Hematopoietic multipotent progenitor cell treated with erythropoietin and hydrocortisone succinate and interleukin-3 and kit ligand, for 6 days (in vitro differentiated cells): ENCODE data around the gene IRS2.

ENCODE experiments used
- DNase-seq: peaks from one replicate; pipeline ENCODE4 v3.0.0-alpha.2; 2015

IRS2 gene

DNA sequence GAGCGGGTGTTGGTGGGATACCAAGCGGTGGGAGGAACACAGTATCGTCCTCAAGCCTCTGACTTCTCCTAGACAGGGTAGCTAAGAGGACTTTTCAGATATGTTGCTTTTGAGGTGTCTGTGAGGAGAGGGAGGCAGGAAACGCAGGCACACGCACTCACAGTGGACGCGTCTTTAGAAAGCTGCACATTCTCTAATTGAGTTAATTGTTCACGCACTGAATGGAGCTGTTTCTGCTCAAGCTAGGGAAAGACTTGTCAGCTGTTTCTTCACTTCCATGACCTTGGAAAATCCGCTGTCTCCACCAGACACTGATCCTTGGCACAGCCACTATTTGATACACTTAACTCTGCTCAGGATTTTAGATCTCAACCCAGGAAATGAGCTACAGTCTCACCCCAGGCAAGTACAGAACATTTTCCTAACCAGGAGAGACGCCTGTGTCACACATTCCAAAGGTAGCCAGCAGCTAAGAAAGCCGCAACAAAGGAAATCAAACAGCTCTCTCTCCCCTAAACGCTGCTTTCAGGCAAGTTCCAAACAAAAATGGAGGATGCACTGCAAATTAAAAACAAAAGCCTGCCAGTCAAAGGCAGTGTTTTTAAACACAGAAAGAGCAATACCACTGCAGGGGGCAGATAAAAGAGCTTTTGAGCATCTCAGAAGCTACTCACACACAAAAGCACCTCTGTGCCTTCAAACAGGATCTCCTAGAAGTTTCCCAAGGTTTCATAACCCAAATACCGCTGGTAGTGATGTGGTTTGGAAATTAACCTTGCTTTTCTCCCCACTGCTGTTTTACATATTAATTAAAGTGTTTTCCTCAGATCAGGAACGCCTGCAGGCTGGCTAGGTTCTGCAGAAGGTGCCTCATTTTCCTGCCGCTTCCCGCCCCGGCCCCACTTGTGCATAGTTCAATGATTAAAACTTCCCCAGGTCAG lies 57.3 kb downstream of the IRS2 start:
- DNase-seq = no peak

DNA sequence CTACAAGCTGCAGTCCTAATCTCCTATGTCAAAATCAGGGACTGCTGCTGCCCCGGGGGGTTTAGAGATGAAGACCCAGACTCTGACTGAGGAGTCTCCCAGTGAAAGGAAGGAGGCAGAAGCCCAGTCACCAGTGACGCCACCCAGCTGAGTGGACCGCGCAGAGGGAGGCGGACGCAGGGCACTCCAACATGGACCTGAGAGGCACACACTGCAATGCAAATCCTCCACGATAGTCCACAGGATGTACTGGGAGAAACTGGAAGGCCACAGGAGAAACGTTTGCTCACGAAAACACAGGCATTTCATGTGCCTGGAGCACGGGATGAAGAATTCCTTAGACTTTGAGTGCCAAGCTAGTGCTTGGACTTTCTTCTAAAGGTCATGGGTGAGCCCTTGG lies 58.3 kb downstream of the IRS2 start:
- DNase-seq = no peak

DNA sequence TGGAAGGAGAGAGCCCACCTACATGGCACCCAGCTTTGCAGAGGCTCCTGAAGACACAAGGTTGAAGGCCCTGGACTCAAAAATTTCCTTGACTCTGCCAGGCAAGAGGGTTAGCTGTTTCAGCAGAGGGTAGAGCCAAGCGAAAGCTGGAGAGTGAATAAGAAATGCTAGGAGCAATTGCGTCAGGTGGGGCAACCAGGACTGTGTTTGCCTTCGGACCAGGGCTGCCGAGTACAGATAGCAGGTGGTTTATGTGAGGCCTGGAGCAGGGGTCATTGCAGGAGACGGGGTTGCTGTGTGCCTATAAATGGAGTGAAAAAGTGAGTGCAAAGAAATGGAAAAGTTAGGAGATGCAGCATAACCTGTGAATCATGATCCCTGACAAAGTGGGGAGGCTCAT lies 59.1 kb downstream of the IRS2 start:
- no peak for DNase-seq

DNA sequence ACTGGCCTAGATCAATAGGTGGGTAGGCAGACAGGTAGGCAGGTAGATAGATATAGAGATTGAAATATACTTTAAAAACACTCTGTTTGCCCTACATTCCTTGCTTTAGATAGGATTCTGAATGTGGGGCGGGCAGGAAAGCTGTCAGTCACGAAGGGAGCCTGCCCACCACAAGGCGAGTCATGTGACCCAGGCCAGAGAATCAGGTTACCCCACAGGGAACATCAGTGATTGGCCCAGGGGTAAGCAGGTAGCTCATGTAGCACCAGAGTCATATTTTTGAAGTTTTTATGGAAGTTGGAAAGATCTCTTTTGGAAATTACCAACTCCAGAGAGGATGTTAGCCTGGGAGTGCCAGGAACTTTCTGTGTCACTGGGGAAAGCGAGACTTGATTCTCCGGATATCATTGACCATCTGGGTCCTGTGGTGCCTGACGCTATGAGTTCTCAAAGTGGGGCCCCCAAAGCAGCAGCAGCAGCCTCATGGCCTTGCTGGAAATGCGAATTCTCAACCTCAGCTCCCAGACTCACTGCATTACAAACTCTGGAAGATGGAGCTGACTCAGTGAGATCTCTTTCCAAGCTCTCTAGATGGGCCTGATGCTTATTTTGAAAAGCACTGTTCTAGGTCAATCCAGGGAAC lies 60.3 kb downstream of the IRS2 start:
- DNase-seq = no peak

DNA sequence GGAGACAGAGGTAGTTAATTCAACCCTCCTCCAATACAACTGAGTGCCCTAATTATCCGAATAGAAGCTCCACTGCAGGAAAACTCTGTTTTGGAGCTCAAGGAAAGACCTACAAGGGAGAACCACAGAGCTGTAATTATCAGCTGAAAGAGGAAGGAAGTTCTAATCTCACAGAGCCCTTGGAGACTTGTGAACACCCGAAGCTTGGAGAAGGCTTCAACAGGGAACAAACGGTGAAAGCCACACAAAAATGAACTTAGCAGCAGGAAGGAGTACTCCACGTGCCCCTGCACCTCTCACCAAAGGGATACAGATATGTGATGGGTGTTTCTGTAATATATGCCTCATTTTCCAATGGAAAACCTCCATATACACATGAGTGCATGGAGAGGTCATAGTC lies 61.1 kb downstream of the IRS2 start:
- DNase-seq = peak; percentile 54

DNA sequence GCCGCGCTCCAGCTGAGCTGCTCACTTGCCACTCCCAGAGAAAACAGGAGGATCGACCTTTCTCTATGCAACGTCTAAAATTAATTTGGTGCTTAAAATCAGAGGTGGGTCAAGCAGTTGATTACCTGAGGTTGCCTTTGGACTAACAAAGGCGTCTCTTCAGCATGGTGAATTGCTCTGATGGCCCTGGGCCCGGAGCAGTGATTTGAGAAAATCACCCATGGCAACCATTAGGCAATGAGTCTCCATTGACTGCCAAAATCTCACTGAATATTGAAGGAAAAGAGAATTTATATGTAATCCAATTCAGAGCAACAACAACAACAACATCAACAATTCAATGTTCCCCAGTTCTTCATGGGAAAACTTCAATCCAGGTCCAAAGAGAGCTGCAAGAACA lies 61.8 kb downstream of the IRS2 start:
- no peak for DNase-seq

DNA sequence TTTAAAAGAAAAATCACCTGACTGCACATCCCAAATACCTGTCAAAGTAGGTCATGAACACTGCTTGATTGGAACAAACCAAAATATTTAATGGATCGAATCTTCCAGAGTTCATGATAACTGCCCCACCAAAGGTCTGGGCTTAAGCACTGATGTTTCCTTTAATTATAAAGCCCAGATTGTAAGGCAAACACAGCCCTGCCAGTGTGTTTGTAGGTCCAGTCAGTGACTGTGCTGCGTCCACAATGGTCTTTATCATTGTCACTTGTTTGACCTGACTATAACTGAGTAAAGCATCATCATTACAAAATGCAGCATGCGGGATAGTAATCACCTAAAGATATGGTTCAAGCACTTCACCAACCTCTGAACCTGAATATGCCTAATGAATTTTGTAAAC lies 63.3 kb downstream of the IRS2 start:
- no peak for DNase-seq

DNA sequence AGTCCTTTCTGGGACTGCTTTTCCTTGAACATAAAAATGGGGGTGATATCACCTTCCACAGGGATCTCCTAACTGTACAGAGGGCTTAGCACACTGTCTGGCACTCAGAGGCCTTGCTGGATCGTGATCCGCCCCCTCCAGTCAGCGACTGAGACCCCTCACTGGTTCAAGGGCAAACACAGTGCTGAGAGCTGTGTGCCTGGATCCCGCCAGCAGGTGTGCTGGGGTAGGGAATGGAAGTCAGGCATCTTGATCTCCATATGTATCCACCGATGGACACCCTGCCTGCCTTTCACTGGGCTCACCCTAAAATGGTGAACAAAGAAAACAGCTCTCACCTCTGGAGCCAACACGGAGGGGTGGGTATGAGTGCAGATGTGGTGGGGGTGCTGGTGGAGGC lies 64.3 kb downstream of the IRS2 start:
- no peak for DNase-seq

DNA sequence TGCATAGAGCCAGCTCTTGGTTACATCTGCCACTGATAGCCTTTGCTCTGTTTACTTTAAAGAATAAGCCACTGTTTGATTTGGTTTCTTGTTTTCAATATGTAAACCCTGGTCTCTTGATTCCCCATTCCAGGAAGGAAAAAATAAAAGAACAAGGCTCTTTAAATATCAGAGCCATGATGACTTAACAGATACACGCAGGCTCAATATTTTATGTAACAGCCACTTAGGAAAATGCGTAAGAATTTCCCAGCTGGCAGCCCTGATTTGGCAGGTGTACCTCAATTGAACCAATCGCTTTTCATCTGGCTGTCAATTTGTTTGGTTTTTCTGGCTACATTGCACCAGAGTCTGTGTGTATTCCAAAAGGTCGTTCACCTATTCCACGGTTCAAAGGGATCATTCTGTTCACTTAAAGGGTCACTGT lies 65.6 kb downstream of the IRS2 start:
- DNase-seq = no peak

DNA sequence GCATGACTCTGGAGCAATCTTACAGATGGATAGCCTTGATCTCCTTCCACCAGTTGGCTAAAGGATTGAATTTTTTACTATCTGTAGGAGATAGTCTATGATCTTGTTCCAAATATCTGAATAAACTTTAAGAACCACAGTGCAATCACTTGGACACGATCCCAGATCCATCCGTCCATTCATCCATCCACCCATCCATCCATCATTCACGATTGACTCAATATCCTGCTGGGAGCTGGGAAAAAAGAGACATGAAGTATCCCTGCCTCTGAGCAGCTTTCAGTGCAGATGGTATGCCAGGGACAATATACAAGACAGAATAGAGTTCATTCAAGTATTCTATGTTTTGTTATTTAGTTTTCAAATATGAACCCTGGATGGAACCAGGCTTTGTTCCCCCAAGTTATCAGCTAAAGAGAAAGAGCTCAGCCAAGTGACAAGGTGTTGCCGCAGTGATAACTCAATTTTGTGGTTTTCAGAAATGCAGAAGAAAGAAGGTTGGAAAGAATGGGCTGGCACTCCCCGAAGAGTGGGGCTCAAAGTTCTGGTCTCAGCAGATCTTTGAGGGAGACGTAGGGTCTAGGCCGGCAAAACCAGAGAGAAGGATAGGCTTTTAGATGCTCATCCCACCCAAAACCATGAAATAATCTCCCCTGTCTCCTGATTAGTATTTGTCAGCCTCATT lies 66.3 kb downstream of the IRS2 start:
- DNase-seq = peak; percentile 85

DNA sequence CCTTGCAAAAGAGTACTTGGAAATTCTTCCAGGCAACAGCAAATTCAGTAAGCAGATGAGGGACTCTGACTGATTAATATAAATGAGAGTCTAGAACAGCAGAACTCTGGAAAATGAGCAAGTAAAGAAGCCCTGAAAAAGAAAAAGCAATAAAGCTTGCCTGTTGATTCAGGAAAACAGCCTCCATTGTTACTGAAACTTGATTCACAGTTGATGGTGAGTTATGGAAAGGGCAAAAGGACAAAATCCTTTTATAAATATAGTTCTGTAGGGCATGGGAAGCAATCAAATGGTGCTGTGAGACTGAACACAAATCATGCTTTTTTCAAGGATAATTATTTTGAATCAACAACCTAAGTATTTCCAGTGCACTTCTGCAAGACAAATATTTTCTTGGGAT lies 67.7 kb downstream of the IRS2 start:
- DNase-seq = no peak

DNA sequence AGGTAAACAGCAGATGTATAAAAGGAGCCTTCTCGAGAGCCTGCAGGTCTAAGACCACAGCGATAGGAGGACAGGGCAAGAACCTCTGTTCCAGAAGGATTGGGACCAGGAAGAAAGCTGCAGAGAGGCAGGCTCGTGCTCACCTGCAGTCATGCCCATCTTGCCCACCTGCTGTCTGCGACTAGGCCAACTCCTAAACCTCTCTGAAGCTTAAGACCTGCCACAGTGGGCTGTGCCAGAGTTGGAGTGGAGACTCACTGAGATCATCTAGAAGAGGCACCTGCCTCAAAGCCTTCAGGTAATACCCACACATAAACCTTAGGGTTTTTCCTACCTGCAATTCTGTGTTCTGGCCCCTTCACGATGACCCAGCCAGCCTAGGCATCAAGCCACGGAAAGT lies 68.7 kb downstream of the IRS2 start:
- no peak for DNase-seq

DNA sequence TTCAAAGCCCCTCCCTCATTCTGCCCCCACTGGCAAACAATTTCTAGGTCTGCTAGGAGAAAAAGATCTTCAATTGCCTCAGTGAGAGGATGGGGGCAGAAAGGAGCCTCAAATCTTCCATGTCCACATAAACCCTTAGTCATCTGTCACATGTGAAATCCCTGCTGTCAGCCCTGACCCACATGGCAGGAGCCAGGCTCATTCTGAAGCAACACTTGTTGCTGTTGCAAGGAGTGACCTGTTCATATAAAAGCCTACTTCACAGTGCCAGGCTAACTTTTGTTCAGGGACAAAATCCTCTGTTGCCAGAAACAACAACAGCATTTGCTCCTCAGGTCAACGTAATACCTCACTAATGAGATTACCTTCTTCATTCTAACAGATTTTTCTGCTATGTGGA lies 70.5 kb downstream of the IRS2 start:
- peak; percentile 47 for DNase-seq

DNA sequence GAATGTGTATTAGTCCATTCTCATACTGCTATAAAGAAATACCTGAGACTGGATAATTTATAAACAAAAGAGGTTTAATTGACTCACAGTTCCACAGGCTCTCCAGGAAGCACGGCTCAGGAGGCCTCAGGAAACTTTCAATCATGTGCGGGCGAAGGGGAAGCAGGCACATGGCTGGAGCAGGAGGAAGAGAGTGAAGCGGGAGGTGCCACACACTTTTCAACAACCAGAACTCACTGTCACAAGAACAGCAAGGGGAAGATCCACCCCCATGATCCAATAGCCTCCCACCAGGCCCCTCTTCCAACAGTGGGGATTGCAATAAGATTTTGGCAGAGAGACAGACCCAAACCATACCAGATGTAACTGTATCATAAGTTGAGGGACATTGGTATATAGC lies 72.7 kb downstream of the IRS2 start:
- DNase-seq = no peak

DNA sequence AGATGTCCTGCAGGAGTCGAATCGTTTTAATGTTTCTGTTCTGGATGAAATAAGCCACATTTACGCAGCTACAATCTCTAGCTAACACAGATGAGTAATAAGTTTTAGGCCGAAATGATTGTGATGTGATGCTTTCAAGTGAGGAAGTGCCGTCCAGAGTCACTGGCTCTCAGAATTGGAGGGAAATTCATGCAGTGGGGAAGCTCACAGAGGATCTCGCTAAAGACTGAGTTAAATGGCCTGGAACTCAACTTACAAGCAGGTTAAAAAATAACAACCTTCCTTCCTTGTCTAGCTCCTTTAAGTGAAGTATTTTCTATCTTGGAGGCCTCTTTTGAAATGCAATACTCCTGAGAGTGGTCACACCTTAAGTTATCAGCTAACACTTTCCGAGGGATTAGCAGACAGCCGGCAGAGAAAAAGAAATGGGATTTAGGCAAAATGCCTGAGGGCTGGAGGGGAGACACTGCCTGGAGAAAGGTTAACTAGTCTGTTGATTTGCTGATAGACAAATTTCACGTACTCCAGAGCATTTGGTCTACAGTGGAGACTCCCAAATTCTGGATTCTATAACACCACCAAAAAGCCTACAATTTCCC lies 74.2 kb downstream of the IRS2 start:
- no peak for DNase-seq

DNA sequence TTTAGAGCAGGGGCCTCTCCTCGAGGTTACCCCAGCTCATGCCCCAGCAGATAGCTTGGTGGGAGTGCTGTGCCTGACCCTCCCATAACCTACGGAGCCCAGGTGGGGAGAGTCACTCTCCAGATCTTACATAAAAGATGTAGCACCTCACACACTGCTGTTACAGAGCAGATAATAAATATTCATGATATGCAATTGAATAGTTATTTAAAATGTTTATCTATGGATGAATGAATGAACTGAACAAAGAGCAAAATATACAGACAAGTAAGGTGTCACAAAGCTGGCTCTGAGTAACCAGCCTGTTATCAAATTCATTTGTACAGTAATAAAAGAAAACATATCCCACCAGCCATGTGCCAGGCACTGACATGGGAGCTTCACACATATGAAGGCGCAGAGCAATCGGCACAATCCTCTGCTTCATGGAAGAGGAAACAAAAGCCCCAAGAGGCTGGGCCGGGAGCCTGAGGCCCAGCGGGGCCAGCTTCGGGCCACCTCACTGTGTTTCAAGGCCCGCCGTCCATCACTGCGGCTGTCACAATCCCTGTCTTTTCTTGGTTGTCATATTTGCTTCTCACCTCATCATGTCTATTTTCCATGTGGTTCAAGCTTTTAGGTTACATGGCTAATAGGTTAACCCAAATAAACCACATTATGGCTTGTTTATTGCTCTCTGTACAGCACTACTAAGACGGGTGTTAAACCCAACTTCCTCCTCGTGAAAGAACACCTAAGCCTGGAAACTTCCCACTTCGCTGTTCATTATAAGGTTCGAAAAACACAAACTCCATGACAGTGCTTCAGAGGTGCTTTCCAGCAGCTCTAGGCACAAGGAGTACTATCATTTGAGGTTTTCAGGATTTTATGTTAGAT lies 78.4 kb downstream of the IRS2 start:
- DNase-seq = no peak

DNA sequence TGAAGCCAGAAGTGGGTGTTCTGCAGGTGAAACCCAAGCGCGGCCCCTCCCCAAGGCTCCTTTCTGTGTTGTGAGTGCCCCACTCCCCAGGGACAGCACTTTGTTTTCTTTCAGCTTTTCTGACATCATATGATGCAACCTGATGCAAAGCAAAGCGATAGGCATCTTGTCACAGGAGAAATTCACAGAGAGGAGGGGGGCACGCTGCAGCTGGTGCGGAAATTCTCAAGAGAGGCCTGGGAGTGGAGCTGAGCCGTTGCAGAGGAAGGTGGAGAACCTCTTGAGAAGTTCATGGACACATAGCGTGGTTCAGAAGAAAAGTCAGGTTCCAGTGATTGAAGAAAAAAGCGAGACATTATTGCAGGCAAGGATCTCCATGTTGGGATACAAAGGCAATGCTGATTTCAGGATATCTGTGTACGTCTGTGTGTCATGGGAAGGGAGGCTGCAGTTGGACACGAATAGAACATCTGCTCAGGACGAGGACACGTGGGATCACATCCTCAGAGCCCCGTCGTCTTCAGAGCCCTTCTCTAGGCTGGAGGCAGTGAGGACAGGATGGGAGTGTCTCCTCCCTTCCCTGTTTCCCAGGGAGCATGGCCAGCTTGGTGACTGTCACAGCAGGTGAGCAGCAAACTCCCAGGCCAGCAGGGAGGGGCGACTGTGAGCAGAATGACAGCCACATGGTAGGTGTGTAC lies 79.2 kb downstream of the IRS2 start:
- DNase-seq = no peak

DNA sequence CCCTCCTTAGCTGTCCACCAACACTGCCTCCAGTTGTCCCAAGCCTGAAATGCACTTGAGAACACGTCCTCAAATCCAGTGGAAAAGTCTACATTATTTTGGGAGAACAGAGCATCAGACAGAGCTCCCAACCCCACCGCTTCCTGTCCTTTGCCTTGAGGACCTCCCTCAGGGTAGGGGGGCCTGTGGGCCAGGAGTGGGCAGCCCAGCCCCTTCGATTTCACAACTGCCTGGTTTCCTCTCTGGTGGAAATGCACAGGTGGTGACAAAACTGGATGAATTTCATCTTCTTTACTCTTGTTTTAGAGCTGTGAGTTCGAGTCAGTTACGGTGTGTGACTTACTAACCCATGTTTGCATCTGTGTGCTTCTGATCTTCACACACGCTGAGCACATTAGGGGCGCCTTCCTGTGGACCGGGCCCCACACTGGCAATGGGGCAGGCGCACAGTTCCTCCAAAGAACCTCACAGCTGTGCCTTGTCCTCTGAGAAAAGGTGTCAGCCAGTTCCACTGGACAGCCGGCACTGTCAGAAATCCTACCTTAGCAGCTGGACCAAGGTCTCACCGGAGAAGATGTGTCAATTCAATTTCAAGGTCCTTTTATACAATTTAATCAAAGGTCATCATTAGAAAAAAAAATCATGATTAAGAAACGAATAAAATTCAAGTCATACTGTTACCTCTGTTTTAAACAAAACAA lies 80.2 kb downstream of the IRS2 start:
- no peak for DNase-seq

DNA sequence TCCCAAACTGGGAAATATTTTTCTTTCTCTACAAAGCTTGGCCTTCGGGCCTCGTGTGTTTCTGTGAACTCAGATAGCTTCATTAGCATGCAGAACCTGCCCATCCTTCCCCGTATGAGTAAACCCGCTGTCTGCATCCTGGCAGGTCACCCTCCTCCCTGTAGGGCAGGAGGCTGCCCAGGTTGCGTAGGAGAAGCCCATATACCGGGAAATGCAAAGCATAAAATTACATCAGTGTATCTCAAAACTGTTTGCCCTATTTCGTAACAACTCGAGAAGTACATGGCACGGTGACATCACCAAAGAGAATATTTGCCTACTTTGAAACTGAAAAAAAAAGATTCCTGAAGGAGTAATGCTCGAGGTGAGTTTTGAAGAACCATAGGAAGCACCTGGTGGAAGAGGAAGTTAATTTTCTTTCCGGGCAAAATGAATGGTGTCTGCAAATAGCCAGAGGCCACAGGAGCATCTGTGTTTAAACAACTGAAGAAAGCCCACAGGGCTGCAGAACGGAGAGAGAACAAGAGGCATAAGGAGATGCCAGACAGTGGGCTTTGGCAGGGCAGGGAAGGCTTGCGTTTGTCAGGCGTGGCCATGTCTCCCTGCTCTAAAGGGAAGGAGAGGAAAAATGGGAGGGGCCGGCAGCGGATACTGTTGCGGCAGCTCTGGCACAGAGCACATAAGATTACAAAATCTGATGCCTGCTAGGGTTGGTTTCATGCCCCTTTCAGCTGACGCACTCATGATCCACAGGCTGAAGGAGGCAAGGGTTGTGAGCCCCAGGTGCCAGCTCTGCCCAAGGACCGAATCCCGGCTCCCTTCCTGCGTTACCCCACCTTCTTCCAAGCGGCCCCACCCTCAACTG lies 81.4 kb downstream of the IRS2 start:
- DNase-seq = peak; percentile 70

DNA sequence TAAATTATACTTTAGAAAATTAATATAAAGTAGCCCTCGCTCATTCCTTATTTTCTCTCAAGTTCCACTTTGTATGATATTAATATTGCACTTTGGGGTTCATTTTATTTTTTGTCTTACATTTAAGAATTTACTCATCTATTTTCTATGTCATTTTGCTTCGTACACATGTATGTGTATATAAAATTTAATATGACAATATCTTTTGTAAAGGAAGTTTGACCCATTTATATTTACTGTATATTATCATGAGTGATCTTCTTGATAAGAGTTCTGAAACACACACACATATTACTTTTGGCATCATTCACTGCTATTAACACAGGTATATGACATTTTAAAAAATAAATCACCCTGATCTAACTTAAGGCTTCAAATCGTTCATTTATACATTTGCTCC lies 83.1 kb downstream of the IRS2 start:
- no peak for DNase-seq
